ENCODE results near the gene CLDN5.

CLDN5 gene

GRCh38 chr22:19501897-19502447 lies 22.2 kb downstream of the CLDN5 start:
- in situ Hi-C loops (cut with HindIII; ENCODE audit: low sequenced_read_pairs), result no loop called here
- H3K4me3 ChIP-seq (ENCODE audit: low read depth, low read length), result no peak overlapping the region

GRCh38 chr22:19499880-19500242 lies 24.3 kb downstream of the CLDN5 start:
- TF ChIP-seq CTCF (IDR thresholded peaks at IDR 0.05; ENCODE audit: low read depth, low read length), result no peak
- in situ Hi-C loops (cut with HindIII; ENCODE audit: low sequenced_read_pairs), result no loop called here
- DNase-seq (ENCODE audit: low read depth, low spot score), result no peak
- H3K4me3 ChIP-seq (ENCODE audit: low read depth, low read length), result no peak overlapping the region

More at GRCh38 chr22:19501897-19502447, 22.2 kb downstream of the CLDN5 start:
- DNase-seq (ENCODE audit: low read depth, low spot score), result no peak
- no peak for TF ChIP-seq CTCF (IDR thresholded peaks at IDR 0.05; ENCODE audit: low read depth, low read length)

- no peak for DNase-seq (ENCODE audit: low read depth, low spot score)
- TF ChIP-seq CTCF (IDR thresholded peaks at IDR 0.05; ENCODE audit: low read depth, low read length), result no peak
- H3K4me3 ChIP-seq (ENCODE audit: low read depth, low read length), result no peak overlapping the region
- in situ Hi-C loops (cut with HindIII; ENCODE audit: low sequenced_read_pairs), result no loop called here
Observed at GRCh38 chr22:19499236-19499879, 24.9 kb downstream of the CLDN5 start.

GRCh38 chr22:19498866-19499190 lies 25.4 kb downstream of the CLDN5 start:
- H3K4me3 ChIP-seq (ENCODE audit: low read depth, low read length), result no peak overlapping the region
- in situ Hi-C loops (cut with HindIII; ENCODE audit: low sequenced_read_pairs), result no loop called here
- no peak for DNase-seq (ENCODE audit: low read depth, low spot score)
- TF ChIP-seq CTCF (IDR thresholded peaks at IDR 0.05; ENCODE audit: low read depth, low read length), result no peak

- TF ChIP-seq CTCF (IDR thresholded peaks at IDR 0.05; ENCODE audit: low read depth, low read length), result no peak
- DNase-seq (ENCODE audit: low read depth, low spot score), result no peak
- no peak overlapping the region for H3K4me3 ChIP-seq (ENCODE audit: low read depth, low read length)
- in situ Hi-C loops (cut with HindIII; ENCODE audit: low sequenced_read_pairs), result no loop called here
Observed at GRCh38 chr22:19498154-19498865, 25.9 kb downstream of the CLDN5 start.

GRCh38 chr22:19497245-19497644 lies 27.0 kb downstream of the CLDN5 start:
- DNase-seq (ENCODE audit: low read depth, low spot score), result peak; percentile 84
- in situ Hi-C loops (cut with HindIII; ENCODE audit: low sequenced_read_pairs), result no loop called here
- no peak for TF ChIP-seq CTCF (IDR thresholded peaks at IDR 0.05; ENCODE audit: low read depth, low read length)
- H3K4me3 ChIP-seq (ENCODE audit: low read depth, low read length), result no peak overlapping the region

Measured in astrocyte of the spinal cord (primary cell).